HG02798 (cell line): ENCODE measurements around the gene SLC9A9.

Experiments used
- ATAC-seq: cut with Tn5 transposase; IDR thresholded peaks from one replicate; pipeline ENCODE4 v1.9.1; 2021; ENCODE audit warnings: mild to moderate bottlenecking; ENCODE audit not compliant: unreplicated experiment, poor library complexity

The SLC9A9 gene

GRCh38 chr3:143480344-143480743 is 367.9 kb downstream of the SLC9A9 start:
- no peak for ATAC-seq

DNA sequence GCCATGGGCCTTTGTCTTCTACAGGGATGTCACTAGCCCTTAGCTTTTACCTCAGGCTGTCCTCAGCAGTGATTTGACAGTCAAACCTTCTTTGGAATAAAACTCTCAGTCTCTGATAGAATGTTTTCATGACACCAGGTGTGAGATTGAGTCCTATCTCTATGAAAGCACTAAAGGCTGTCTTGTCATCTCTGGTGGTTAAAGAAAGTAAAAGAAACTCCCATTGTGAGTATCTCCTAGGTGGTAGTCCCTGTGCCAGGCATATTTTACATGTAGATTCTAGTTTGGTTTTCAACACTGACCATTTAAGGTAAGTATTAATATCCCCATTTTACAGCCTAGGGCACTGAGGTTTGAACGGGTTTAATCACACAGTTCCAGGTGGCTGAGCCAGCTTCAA is 368.5 kb downstream of the SLC9A9 start:
- no peak for ATAC-seq

DNA sequence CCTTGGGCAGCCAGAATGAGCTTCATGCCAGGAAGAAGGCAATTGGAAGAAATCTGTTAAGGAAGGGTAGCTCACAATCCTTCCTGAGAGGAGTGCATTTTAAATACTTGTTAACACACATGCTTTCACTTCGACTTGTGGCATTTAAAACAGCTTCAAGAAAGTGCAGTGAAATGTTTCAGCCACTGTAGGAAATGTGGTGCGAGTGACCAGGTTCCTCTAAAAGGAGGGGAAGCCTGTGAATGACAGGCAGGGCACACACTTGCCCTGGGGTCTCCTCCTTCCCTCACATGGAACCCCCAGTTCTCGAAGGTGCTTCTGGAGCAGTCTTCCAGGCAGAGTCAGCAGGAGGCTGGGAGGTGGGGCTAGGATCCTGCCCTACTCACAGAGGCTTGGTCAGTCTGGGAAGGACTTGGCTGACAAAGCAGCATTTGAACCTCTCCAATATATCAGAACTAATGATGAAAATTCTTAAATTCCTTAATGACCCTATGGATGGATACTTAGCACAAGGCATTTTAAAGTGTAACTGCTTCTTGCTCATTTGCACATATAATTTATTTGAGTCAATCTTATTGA is 370.1 kb downstream of the SLC9A9 start:
- ATAC-seq = no peak

DNA sequence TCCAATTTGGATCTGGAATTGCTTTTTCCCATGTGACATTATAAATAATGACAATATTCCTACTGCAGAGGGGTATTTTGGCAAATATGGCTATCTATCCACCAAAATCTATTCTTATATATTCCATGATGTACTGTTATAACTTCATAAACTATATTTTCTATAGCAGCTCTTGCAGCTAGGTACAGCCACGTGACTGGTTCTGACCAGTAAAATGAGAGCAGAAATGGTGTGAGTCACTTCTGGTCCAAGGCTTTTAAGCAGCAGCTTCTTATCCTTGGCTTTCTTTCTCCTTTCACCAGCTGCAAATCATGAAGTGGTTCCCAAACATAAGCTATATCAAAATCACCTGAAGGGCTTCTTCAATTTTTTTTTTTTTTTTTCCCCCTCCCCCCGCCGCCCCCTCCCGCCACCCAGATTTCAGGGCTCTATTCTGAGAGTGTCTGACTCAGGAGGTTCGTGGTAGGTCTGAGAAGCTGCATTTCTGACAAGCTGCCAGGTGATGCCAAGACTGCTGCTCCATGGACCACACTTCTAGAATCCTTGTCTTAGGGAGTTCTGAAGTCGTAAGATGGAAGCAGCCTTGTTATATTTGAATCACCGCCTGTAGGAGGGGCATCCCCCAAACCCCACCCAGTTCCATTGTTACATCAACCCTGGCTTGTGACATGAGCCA is 371.2 kb downstream of the SLC9A9 start:
- ATAC-seq = no peak

- ATAC-seq = no peak
Measured at GRCh38 chr3:143475981-143476380, 372.3 kb downstream of the SLC9A9 start.

GRCh38 chr3:143472731-143473523 is 375.3 kb downstream of the SLC9A9 start:
- no peak for ATAC-seq

GRCh38 chr3:143471705-143472104 is 376.6 kb downstream of the SLC9A9 start:
- no peak for ATAC-seq

DNA sequence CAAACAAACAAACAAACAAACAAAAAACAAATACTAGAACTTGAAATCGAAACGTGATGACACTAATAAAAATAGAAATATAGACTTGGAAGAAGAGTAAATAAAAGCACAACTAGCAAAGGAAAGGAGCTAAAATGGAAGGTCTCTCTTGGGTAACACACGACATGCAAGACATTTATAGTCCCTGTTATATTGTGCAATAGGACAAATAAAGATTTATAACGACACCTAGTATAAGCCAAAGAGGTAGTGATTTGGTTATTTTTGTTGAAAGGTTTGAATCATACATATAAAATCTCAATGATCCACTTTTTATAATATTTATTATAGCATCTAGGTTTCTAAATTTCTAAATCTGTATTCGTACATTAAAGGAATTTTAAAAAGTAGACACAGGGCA is 379.1 kb downstream of the SLC9A9 start:
- no peak for ATAC-seq

DNA sequence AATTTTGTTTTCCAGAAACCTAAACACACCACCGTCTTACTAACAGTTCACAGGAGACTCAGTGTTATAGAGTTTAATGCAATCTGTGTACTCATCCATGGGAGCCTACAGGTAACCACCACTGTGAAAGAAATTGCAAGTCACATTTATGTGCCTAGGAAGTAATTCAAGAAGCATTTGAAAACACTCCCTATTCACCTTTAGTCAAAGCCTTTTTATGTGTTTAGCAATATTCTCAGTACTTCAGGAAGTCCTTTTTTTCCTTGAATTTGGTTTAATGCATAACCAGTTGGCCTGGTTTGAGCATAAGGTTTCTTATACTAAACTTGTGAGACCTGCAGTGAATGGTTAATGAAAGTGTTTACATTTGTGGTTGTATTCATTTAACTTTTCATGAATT is 382.6 kb downstream of the SLC9A9 start:
- ATAC-seq = no peak

GRCh38 chr3:143464850-143465249 is 383.4 kb downstream of the SLC9A9 start:
- ATAC-seq = no peak

- no peak for ATAC-seq
Measured at GRCh38 chr3:143455480-143455879, 392.8 kb downstream of the SLC9A9 start.

DNA sequence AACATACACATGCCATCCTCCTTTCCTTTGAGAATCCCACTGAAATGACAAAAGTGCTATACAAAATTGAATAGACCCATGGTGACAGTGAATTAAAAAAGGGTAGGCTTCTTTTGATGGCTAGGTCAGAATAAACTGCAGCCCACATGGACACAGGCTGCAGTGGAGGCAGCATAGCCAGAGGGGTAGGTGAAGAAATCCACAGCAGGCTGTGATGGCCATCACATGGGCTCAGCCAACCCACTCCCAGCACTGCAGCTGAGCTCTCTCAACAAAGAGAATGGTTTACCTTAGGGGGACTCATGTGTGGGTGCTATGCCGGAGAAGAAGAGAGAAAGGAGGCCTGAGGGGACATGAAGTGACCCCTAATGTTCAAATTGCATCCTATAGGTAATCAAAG is 397.6 kb downstream of the SLC9A9 start:
- ATAC-seq = no peak

DNA sequence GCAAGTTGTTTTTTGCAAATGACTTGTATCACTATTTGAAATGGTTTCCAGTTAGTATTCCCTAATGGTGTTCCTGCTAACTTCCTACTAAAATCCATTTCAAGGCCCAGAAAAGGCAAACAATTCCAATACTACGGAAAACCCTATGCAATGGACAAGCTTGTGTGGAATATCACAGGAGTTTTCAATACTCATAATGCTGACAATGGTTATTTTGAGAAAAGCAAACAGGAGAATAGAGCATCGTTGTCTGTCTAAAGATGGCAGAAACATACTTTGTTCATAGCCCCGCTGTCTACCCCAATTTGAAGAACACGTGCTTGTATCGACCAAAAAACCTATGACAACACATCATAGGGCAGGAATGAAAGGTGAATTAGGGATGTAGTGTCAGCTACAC is 400.8 kb downstream of the SLC9A9 start:
- ATAC-seq = no peak

- peak; percentile 91 for ATAC-seq
Measured at GRCh38 chr3:143445118-143445517, 403.1 kb downstream of the SLC9A9 start.

GRCh38 chr3:143443851-143444331 is 404.4 kb downstream of the SLC9A9 start:
- ATAC-seq = no peak

DNA sequence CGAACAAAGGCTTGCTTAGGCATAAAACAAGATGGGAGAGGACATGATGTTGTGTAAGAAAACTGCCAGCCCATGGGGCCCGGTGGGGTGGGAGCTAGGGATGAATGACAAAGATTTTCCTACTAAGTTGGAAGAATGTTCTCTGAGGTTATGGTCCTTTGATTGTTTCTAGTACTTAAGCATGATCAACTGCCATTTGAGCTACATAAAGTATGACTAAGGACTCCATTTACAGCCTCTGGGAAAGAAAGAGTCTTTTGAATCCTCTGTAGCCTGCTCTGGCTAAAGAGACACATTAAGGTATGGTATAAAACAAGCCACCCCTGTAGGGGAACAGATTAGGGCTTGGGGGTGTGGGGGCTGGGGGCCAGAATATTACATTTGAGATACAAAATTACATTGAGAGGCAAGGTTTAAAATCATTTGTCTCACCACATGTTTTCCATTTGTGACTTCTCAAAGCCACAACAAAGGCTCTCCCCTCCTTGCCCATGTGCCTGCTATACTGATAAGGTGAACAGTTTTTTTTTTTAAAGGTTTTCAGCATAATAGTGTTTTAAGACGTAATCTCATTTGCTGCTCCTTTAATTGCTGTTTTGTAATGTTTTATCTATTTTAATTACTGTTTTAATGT is 405.3 kb downstream of the SLC9A9 start:
- ATAC-seq = no peak

DNA sequence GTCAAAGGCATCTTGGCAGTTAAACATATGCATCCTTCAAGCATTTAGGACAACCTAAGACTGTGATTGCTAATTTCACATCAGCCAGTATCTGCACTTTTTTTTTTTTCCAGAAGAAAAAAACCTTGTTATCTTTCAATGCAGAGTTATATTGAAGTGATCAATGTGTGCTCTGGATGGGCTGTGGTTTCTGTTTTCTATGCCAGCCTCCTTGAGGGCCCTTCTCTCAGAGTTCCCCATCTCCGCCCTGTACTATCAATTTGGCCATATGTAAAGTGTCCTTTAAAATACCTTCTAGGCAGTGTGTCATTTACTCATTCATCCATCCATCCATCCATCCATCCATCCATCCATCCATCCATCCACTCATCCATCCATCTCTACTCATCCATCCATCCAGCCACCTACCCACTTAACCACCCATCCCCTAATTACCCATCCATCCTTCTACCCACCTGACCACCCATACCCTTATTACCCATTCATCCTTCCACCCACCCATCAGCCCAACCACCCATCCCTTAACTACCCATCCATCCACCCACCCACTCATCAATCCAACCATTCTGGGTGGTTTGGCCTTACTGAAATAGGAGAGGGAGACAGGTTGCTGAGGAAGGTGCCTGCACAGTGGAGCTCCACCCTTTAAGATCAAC is 406.6 kb downstream of the SLC9A9 start:
- ATAC-seq = no peak

- ATAC-seq = no peak
Measured at GRCh38 chr3:143439817-143440216, 408.5 kb downstream of the SLC9A9 start.

DNA sequence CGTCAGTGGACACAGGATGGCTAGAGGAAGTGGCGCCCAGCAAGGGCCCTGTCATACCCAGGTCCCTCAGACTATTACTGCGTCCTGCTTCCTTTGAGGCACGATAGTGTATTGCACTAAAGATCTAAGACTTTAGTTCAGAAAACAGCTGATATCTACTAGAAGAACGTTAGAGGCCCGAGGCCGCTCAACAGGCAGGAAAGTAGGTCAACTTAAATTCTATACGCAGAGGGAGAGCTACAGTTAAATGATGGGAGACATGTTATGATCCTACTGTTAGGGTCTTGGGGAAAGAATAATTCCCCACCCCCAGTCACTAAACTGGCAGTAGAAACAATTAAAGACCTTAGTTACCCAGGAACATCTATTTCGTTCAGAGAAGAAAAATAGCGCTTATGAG is 410.9 kb downstream of the SLC9A9 start:
- ATAC-seq = no peak

- no peak for ATAC-seq
Measured at GRCh38 chr3:143436231-143436930, 411.9 kb downstream of the SLC9A9 start.
